ENCODE measurements around the gene MSANTD2.
"Not testable (repeated sequence)": the region's sequence is repeated elsewhere in the genome, so short reads cannot be mapped to it uniquely, and the experiment has no call there.

The MSANTD2 gene

DNA sequence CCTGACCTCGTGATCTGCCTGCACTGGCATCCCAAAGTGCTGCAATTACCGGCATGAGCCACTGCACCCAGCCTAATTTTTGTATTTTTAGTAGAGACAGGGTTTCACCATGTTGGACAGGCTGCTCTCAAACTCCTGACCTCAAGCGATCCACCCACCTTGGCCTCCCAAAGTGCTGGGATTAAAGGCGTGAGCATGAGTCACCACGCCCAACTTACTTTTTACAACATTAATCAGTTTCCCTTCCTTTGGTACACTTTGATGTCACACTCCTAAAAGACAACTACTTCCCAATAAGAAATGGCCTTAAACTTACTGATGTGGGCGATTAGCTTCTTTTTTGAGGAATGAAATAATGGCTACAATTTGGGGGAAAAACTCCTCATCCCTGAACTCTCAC is 29.2 kb downstream of the MSANTD2 start:
- not testable (repeated sequence) for DNase-seq (ENCODE audit: low read depth in 2 of 2)

DNA sequence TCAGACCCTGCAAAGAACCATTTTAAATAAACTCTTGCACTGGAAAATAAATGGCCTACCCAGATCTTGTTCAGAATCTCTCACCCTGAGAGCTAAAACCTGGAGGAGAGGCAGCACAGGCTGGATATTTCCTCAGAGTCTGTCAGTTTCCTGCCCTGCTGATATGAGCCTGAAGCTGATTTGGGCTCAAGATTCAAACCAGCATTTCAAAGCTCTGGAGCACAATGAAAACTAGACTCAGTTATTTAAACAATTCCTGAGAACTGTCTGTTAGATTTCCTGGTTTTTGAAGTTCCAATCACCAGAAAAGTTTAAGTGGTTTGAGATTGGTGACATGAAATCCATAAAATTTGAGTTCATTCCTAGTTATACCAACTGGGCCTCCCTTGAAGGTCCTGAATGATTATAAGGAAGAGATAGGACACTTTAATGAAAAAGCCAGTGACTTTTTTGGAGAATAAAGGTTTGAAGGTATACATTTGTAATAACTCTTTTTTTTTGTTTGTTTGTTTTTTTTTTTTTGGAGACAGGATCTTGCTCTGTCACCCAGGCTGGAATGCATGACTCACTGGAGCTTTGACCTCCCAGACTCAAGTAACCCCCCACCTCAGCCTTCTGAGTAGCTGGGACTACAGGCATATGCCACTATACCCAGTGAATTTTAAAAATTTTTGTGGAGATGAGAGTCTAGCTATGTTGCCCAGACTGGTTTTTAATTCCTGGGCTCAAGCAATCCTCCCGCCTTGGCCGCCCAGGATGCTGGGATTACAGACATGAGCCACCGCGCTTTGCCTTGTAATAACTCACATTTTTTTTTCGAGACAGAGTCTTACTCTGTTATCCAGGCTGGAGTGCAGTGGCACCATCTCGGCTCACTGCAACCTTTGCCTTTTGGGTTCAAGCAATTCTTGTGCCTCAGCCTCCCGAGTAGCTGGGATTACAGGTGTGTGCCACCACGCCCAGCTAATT is 30.1 kb downstream of the MSANTD2 start:
- DNase-seq (ENCODE audit: low read depth in 2 of 2), result no peak

GRCh38 chr11:124768914-124769313 is 31.3 kb downstream of the MSANTD2 start:
- DNase-seq (ENCODE audit: low read depth in 2 of 2), result no peak

- DNase-seq (ENCODE audit: low read depth in 2 of 2), result no peak
Measured at GRCh38 chr11:124766156-124766555, 34.0 kb downstream of the MSANTD2 start.

DNA sequence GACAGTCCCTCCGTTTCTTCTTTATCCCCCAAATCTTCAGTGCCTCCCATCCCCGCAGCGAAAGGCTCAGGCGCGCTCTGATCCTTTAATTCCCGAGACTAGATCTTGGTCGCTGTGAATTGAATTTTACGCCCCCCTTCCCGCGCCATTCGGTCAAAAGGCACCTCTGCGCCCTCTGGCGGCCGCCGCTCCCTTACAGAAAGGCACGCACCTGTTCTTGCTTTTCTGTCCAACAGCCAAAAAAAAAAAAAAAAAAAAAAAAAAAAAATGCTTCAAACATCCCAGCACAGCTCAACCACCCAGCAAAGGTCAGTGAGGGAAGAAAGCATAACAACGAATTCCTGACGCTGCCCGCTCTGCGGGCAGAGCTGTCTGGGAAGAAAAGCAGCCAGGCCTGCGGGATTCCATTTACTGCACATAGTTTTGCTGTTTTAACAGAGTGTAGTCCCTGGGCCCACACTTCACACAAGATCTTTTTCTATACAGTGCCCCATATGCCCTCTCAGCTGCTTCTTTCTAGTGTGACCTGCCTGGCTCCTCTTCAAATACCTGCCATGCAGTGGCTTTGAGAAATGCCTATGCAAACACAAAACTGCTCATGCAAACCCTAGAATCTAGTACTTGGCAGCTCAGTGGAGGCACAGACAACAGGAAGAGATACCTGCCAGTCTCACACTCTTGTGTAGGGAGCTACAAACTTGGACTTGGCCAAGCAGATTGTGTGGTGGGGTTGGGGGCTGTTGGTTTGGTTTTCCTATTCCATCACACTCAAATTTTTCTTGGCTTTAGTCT is 36.9 kb downstream of the MSANTD2 start:
- DNase-seq (ENCODE audit: low read depth in 2 of 2), result peak; percentile 67 to 75

GRCh38 chr11:124762624-124763155 is 37.5 kb downstream of the MSANTD2 start:
- no peak for DNase-seq (ENCODE audit: low read depth in 2 of 2)

DNA sequence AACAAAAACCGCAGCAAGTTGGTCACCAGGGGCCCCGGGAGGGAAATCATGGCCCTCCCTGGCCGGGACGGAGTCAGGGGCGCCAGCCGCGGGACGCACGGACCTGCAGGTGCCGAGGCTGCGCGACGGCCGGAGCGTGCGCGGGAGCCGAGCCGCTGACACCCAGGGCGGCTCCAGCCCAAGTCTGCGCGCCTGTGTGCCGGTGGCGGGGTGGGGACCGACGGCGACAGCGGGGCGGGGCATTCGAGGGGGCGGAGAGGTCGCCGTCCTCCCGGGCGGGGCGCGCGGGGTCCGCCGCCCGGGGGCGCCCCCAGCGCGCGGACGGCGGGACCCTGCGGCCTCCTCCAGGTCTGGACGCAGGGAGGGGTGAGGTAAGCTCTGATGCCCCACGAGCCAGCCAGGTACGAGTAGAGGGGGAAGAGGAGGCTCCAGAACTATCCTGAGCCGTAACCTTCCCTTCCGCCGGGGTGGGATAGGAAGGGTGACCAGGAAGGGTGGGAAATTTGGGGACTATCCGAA is 38.0 kb downstream of the MSANTD2 start, which contains the start of gene ESAM:
Gene ESAM, minus strand, starts transcription at position 186 of the 519 bp plus-strand sequence. Its CDS starts 136 bp downstream, at position 50.
- DNase-seq (ENCODE audit: low read depth in 2 of 2), result peak in 1 of 2 donors; percentile 64

GRCh38 chr11:124761301-124762104 is 38.7 kb downstream of the MSANTD2 start:
- DNase-seq (ENCODE audit: low read depth in 2 of 2), result no peak

- DNase-seq (ENCODE audit: low read depth in 2 of 2), result no peak
Measured at GRCh38 chr11:124760806-124761205, 39.4 kb downstream of the MSANTD2 start.

- no peak for DNase-seq (ENCODE audit: low read depth in 2 of 2)
Measured at GRCh38 chr11:124760205-124760652, 40.0 kb downstream of the MSANTD2 start.

DNA sequence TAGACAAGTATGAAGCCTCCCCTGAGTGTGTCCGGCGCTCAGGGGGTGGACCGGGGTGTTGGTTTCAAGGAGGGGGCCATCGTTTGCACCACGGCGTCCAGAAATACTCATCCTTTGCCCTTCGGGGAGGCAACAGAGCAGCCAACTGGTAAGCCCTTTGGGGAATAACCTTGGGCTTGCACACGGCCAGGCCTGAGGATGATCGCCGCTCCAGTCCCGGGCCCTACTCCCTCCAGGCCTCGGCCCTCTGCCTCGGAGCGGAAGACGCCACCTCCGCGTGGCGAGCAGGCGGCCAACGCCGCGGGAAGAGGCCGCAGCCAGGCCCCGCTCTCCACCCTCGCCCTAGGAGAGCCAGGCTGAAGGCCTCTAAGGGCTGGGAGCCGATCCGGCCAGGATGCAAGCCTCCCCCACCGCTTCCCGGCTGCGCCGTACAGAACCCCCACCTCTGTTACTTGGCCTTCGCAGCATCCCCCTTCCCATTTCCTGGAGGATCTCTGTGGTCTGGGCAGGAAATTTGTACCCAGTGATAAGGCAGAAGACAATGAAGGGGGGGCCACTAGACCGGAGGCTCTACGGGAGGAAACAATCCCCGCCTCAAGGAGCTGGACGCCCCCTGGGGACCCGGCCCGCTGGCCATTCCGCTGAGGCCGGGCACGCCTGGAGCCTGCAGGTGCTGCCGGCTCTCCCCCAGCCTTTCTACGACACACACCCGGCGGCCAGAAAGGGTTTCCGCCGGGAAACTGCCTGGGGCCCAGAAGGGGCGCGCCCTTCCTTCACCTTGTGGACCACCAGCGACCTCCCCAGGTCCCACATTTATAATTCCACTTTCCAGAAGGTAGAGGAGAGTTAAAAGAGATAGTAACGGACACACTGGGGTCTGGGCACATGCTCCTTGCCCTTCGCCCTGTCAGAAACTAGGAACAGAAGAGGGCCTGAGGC is 40.7 kb downstream of the MSANTD2 start:
- DNase-seq (ENCODE audit: low read depth in 2 of 2), result no peak

GRCh38 chr11:124758355-124759265 is 41.6 kb downstream of the MSANTD2 start:
- no peak for DNase-seq (ENCODE audit: low read depth in 2 of 2)

GRCh38 chr11:124757320-124757719 is 42.9 kb downstream of the MSANTD2 start:
- no peak for DNase-seq (ENCODE audit: low read depth in 2 of 2)

DNA sequence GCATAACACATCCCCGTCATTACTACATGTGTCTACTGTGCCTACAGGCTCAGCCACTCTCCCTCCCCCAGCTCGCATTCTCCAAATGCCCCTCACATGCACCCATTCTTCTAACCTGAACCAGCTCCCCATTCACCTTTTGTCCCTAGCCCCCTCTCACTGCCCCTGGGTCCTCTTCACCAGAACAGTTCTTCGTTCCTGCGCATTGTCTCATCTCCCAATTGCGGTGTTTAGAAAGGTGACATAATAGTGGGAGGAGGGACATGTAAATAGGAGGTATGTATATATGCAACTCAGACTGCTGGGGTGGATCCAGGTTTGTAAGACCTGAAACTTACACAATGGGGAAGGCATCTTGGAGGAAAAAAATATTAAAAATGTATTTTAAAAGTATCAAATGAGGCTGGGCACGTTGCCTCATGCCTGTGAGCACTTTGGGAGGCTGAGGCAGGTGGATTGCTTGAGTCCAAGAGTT is 43.4 kb downstream of the MSANTD2 start:
- DNase-seq (ENCODE audit: low read depth in 2 of 2), result no peak

DNA sequence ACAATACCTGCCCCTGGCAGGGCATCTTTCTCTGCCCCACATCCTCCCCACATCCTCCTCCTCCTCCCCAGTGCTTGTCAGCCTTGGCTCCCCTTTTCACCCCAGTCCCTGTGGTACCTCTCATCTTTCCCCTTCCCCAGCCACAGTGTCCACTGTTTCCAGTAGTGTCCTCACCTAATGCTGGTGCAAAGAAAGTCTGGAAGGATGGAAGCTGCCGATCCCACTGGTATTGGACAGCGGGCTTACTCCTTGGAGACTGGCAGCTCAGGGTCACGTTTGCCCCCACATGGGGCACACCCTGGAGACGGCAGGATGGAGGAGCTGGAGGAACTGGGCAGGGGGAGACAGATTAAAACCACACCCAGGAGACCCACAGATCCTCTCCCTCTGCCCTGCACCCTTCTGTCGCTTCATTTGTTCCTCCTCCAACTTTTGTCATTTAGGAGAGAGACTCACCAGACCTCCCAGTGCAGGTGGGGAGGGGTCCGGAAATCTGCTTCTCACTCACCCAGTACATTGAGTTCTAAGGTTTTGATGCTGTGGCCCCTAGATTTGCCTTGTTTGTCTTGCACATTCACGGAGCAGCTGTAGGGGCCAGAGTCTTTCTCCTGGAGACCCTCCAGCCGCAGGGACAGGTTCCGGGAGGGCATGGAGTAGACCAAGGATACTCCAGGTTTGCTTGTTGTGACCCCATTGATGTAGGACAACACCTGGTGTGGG is 44.0 kb downstream of the MSANTD2 start:
- DNase-seq (ENCODE audit: low read depth in 2 of 2), result no peak

- DNase-seq (ENCODE audit: low read depth in 2 of 2), result no peak
Measured at GRCh38 chr11:124754710-124755109, 45.5 kb downstream of the MSANTD2 start.

- DNase-seq (ENCODE audit: low read depth in 2 of 2), result no peak
Measured at GRCh38 chr11:124754309-124754708, 45.9 kb downstream of the MSANTD2 start.

GRCh38 chr11:124753624-124754023 is 46.6 kb downstream of the MSANTD2 start:
- DNase-seq (ENCODE audit: low read depth in 2 of 2), result no peak
